HCEC 1CT (cell line): ENCODE measurements around the gene SLC47A2.
"Not testable (repeated sequence)": the region's sequence is repeated elsewhere in the genome, so short reads cannot be mapped to it uniquely, and the experiment has no call there.

Experiments used
- DNase-seq: peaks from one replicate; pipeline ENCODE4 v3.0.0-alpha.2; 2017

The SLC47A2 gene, protein sequence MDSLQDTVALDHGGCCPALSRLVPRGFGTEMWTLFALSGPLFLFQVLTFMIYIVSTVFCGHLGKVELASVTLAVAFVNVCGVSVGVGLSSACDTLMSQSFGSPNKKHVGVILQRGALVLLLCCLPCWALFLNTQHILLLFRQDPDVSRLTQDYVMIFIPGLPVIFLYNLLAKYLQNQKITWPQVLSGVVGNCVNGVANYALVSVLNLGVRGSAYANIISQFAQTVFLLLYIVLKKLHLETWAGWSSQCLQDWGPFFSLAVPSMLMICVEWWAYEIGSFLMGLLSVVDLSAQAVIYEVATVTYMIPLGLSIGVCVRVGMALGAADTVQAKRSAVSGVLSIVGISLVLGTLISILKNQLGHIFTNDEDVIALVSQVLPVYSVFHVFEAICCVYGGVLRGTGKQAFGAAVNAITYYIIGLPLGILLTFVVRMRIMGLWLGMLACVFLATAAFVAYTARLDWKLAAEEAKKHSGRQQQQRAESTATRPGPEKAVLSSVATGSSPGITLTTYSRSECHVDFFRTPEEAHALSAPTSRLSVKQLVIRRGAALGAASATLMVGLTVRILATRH

DNA sequence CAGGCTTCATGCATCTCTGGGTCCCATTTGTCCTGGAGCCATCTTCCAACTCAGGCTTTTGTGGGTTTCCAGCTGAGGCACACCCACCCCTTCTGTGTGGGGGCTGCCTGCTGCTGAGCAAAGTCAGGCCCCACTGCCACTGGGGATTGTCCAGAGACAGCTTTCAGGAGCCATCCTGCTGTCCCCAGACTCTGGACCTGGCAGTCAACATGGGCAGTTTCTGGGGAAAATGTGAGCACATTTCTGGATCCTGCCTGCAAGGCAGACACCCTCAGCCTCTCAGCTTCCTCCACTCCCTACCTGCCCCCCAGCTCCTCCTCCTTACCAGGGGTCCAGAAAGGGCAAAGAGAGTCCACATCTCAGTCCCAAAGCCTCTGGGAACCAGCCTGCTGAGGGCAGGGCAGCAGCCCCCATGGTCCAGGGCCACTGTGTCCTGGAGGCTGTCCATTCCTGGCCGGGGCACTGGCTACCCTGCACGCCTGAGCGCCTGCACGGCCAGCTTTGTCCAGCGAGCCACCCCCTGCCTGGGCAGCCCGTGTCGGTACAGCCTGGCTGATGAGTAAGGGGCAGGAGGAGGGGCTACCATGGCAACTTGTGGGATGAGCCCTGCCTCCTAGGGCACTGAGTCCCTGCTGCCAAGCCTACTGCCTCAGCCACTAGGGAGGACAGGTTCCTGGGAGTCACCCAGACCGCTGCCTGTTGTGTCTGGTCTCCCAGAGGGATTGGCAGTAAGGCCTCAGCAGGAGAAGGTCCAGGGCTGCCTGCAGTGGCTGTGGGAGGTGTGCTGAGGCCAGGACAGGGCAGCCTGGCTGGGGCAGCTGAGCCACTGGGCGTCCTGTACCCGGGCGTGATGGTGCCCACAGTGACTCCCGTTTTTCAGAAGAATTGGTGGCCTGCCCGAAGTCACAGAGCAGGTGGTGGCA lies at the start of gene SLC47A2:
SLC47A2 (minus strand) TSS at position 477 of the 923 bp plus-strand sequence; CDS start at position 448, 29 bp downstream.
- no peak for DNase-seq

DNA sequence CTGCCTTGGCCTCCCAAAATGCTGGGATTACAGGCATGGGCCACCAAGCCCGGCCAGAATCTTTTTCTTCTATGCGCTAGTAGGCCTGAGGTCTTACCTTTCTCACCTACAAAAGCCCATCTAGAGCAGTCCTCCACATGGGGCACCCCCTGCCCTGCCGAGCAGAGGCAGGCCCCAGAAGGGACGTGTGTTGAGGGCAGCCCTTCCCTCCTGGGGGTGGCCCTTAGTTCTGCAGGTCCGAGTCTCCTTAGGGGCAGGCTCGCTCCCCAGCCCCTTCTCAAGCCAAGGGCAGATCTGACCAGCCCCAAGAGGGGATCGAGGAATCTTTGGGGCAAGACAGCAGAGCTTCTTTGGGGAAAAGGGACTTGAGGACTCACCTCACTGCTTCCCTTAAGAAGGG lies 49.6 kb upstream of the SLC47A2 start:
- no peak for DNase-seq

DNA sequence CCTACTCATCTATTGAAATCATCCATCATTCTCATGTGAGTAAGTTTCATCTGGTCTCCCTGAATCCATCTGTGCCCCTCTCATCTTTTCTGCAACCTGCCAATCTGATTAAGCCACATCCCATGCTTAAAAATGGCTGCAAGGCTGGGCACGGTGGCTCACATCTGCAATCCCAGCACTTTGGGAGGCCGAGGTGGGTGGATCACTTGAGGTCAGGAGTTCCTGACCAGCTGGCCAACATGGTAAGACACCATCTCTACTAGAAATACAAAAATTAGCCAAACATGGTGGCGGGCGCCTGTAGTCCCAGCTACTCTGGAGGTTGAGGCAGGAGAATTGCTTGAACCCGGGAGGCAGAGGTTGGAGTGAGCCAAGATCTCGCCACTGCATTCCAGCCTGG lies 47.6 kb upstream of the SLC47A2 start:
- DNase-seq: not testable (repeated sequence)

DNA sequence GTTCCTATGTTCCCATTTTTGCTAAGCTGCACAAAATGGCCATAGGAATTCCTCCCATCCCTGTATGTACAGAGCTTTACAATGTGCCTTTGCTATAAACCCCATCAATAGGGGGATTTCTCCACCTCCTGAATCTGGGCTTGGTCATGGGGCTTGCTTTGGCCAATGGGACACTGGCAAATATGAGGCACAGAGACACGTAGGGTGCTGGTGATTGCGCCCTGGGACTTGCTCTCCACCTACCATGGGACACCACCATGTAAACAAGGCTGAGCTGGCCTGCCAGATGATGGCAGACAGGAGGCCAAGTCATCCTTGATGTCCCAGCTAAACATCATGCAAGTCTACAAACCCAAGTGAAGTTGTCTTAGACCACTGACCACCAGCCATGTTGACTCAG lies 47.0 kb upstream of the SLC47A2 start:
- DNase-seq: no peak

DNA sequence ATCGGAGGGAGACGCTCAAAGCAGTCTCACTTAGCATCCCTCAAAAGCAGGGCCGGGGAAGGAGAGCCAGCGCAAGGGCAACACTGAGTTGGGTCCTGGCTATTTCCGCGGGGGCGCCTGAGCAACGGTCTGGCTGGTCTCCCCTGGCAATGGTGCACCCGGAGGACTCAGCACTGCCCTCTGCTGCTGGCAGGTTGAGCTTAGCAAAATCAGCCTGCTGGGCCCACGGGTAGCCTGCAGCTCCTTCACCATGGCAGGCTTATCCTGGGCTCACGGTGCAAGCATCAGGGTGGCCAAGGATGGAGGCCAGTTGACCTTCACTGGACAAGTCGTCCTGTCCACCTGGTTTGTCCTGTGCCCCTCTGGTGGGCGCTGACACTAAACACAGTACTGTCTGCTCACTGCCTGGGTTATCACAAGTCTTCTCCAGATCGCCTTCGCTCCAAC lies 46.2 kb upstream of the SLC47A2 start:
- no peak for DNase-seq

DNA sequence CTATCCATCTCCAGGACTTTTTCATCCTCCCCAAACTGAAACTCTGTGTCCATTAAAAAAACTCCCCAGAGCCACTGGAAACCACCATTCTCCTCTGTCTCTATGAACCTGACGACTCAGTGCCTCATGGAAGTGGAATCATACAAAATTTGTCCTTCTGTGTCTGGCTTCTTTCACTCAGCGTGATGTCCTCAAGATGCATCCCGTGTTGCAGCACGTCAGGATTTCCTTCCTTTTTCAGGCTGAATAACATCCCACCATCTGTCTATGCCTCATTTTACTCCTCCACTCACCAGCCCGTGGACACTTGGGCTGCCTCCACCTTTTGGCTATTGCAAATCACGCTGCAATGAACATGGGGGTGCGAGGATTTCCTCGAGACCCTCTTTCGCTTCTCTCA lies 44.4 kb upstream of the SLC47A2 start:
- no peak for DNase-seq

DNA sequence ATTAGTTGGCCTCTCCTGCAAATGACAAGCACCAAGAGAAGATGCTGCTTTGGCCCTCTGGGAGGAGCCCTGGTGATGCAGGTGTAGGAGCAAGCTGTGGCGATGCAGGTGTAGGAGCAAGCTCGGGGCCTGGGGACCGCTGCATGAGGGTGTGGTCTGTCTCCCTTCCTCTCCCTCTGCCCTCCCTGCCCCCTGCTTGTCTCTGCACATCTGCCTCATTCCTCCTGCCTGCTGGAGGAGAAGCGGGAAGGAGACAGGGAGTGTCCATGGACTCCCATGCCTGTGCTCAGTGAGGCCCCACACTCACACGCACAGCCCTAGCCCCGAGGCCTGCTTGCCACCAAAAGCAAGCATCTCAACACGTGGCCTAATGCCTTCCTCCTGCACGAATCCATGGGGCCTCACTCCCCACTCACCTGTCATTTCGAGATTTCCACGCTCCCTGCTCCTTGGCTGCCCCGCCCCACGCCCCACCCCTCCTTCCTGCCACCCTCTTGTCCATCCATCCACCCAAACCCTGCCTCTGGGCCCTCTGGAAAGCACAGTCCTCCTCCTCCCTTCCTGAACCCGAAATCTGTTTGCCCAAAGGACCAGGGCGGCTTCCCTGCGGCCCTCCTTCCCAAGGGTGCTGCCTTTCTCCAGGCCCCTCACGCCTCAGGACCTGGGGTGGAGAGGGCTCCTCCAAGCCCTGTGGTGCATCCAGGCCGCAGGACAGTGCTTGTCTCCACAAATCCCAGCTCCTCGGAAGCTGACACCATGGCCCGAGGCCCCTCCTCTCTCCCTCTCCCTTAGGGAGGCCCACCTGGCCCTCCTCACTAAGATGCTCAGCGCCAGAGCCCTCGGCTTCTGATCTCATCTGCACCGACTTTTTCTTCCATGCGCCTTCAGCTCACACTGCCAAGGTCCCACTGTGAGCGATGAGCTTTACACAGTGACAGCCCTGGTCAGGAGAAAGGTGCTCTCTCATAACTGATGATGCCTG lies 43.5 kb upstream of the SLC47A2 start:
- no peak for DNase-seq

DNA sequence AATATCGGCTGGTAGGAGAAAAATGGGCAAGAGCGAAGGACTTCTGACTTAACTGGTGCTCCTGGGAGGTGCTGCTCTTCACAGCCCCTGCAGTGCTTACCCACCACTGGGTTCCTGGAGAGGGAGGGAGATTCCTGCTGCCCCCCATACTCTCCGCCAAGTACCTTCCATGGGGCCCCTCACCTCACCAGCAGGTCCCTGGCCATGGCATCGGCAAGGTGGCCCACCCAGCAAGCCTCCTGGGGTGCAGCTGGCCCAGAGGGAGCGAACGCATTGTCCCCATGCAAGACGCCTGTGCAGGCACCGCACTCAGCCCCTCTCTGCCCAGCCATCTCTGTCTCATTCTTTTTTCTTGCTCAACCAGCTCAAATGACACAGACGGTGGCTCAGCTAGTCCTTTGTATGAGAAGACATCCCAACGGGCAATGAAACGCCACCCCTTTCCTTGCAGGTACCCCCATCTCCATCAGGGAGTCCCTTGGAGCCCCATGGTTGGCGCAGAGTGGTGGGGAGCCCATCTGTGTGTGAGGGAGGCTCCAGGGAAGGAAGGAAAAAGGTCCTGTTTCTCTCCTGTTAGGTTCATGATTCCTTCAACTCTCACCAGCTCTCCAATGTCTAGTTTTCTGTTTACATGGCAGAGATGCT lies 41.3 kb upstream of the SLC47A2 start:
- no peak for DNase-seq

DNA sequence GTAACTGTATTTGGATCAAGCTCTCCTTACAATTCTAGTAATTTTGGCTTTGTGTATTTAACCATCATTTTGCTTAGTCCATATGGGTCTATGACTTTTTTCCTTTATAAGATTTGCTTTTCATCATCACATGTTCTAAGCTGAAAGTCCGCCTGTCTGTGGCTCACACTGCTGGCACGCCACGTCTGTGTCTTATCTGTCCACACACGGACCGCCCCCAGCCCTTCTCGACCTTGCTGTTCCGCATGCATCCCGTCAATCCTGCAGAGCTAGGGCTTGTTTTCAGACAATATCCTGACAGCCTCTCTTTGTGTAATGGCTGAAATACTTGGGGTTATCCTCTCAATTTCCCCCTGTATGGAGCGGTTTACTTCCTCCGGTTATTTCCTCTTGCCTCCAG lies 40.2 kb upstream of the SLC47A2 start:
- DNase-seq: no peak

DNA sequence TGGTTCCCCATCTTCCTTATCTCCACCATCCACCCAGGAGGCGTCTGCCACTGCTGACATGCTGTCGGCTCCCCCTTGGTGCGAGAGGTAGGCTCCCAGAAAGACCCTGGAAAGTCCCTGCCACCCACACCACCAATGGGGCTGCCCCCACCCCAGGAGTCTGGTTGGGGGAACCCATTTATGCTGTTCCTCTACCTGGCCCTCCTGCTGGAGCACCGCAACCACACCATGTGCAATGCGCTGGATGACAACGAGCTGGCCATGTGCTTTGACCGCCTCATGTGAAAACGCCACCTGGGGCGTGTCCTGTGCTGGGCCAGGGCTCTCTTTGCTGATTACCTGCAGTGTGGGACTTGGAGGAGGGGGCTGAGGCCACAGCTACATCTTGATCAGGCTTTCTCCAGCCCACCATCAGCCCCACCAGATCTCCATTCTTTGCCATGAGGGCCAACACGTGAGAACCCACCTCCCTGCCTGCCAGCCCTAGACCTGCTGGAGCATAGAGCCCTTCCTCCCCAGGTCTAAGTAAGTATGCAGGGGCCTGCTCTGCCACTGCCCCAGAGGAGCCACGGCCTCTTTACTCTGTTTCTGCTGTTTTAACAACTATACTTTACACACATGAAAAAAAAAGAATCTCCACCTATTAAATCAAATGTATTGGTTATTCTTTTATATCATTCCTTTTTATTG lies 39.6 kb upstream of the SLC47A2 start:
- no peak for DNase-seq

DNA sequence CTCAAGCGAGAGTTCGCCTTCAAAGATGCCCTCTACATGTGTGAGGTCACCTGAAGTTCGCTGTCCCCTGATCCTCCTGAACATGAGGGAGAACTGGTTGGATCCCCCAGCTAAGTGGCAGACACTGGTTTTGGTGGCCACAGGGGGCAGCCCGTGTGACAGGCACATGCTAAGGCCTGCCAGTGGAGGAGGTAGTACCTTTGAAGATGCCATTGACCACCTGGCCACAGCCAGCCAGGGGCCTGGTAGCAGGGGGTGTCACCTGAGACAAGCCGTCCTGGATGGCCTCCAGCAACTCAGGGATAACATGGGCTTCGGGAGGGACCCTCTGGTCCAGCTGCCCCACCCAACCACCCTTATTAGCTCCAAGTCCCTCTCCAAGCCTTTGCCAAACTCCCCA lies 39.0 kb upstream of the SLC47A2 start:
- no peak for DNase-seq

DNA sequence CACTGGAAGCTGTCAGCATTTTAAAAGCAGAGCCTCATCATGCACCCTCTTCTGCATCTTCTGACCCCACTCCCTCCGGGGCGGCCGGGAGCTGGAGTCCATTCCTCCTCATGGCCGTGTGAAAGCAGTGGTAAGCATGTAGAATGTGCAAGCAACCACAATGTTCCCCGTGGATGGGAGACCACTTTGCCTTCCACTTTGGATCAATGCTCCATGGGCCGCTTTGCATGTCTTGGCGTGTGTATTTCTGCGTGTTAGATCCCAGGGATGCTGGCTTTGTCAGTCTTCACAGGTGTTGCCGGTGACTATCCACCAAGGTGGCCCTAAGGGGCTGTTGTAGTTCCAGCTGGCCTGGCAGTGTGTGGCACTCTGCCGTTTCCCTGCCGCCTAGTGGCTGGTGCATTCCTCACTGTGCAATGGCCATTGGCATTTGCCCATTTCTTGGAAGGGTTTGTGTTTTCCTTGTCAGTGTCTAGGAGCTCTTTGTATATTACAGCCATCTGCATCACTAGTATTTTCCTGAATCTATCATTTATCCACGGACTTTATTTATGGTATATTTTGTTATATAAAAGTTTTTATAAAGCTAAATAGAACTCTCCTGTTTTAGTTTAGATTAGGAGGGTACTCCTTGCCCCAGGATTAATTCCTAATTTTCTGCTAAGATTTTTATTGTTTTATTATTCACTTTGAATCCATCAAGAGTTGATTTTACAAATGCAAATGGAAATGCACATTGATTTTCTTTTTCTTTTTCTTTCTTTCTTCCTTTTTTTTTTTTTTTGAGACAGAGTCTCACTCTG lies 37.5 kb upstream of the SLC47A2 start:
- DNase-seq: no peak

DNA sequence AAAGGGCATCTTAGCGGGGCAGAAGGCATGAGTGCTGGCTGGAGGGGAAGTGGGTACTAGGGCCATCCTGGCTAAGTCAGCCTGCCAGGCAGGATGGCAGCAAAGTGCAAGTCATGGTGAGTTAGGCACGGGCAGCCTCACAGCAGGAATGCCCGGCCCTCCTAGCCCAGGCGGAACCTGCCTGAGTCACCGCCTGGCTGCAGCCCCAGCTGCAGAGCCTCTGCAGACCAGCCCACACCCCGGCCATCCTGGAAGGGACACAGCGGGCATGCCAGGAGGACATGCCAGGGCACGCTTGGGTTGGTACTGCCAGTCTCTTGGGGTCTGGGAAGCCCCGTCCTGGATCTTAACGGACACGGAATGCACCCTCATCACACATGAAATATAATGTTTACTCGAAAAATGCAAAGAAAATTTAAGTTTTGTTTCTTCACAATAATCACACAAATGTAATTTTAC lies 36.7 kb upstream of the SLC47A2 start:
- DNase-seq: peak; percentile 47

DNA sequence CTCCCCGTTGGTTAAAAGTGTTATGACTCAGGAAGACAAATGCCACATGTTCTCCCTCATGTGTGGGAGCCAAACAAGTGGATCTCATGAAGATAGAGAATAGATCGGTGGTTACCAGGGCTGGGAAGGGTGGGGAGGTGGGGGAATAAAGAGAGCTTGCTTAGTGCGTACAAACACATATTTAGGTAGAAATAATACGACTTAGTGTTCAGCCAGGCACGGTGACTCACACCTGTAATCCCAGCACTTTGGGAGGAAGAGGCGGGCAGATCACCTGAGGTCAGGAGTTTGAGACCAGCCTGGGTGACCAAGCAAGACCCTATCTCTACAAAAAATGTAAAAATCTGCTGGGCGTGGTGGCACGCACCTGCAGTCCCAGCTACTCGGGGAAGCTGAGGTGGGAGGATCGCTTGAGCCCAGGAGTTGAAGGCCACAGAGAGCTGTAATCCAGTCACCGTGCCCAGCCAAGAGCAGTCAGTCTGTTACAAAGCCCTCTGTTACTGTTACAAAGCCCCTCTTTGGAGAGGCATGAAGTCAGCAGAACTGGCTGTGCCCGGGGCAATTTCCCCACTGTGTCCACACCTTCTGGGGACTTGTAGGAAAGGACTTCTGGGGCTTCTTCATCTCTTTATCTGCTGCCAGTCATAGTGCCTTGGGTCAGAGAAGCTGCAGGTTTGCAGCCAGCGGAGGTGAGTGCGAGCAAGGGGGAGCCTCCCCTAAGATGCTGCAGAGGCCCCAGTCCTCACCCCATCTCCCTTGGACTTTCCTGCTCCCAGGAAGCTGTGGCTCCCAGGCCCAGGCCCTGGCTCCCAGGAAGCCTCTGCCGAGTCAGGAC lies 36.0 kb upstream of the SLC47A2 start:
- DNase-seq: no peak

DNA sequence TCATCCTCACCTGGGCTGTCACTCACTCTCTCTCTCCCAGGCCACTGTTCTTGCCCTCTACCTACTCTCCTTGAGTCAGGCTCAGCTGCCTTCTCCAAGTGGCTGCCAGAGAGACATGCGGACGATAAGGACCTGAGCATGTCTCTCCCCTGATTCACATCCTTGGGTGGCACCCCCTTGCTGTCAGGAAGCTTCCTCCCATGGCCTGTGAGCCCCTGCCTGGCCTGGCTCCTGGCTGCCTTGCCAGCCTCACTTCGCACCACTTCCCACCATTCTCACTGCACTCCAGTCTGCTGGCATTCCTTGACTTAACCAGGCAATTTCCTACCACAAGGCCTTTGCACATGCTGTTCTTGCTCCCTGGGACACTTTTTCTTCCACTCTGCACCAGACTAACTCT lies 34.5 kb upstream of the SLC47A2 start:
- no peak for DNase-seq

DNA sequence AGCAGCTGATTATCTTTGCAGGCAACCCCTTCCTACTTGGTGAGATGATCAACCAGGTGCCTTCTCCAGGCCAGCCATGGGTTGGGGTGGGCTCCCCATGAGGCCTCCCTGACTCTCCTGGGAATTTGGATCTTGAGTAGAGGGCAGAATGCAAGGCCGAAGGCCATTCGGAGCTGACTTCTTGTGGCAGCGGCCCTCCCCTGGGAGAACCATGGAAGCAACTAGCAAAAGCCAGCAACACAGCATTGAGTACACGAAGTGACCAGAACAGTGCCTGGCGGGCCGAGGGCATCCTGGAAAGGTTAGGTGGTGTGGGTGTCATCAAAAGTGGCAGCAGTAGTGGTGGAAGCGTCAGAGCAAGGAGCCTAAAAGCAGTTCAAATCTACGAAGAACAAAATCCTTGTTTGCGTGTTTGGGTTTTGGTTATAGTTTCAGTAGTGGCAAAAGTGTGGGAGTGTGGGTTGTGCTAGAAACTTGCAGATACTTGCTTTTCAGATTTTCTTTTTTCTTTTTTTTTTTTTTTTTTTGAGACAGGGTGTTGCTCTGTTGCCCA lies 33.7 kb upstream of the SLC47A2 start:
- DNase-seq: no peak

DNA sequence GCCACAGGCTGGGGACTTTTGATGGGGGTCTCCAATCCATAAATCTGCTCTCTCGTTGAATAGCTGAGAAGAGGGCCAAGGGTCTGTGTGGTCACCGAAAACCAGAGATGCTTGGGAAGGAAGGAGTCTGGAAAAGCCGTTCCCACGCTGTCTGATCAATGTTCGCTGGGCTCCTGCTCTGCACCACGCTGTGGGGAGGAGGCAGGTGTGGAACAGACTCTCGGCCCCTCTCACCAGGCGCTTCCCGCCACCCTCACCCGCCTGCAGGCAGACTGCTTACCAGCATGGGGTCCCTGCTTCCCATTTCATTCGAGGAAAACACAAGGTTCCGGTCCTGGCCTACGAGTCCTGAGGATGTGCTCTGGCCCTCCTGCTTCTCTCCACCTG lies 32.4 kb upstream of the SLC47A2 start:
- DNase-seq: no peak

DNA sequence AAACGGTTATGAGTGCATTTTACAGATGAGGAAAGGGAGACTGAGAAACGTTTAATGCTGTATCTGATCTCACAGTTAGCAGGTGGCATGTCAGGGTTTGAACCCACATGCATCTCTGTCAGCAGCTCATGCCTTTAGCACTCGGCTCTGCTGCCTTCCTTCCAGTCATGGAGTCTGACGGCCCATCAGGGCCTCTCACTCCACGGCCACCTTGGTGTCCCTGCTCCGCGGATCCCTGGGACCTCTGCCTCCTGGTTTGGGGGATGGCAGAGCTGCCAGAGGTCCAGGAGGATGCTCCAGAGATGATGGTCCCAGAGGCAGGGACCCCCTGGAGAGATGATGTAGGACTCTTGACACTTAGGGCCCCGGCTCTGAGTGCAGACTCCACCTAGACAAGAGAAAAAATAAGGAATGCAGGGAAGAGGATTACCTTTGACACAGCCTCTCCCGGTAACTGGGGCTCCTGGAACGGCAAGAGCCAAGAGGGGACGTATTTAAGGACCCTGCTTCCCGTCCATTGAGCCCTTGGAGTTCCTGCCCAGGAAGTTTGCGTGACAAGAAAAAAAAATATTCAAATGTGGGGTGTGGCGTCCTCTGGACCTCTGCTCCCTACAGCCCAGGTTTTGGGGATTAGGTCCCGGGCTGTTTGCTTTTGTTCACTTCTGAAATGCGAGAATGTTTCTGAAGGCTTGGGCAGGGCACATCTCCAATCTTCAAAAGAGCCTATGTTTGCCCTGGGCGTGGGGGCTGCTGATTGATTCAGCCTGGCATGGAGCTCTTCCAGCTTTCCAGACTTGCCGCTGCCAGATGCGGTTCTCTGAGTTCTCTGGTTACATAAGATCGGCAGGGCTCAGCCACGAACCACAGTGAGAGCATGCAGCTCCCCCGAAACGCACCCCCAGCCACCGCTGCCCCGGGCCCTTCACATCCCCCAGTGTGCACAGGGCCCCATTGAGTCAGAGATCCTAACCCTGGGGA lies 31.7 kb upstream of the SLC47A2 start, which contains the start of gene ALDH3A1:
ALDH3A1 (minus strand) TSS at position 470 of the 978 bp plus-strand sequence. CDS start 3,169 bp downstream, outside the sequence.
- no peak for DNase-seq
